ACHN (cell line): ENCODE results near the gene PCGF3.

Source experiments
- DNase-seq: peaks from one replicate; pipeline ENCODE4 v3.0.0-alpha.2; 2015
- in situ Hi-C: cut with HindIII; loops from 2 replicates; pipeline ENCODE4 v1.10.0; 2017; ENCODE audit warnings: low sequenced_read_pairs, low pct_ligation_motif_present, low pct_unique_long_range_greater_than_20kb

Gene PCGF3

GRCh38 chr4:680551-680927, 25.1 kb upstream of the PCGF3 start:
- in situ Hi-C loops, result no loop called here
- DNase-seq, result no peak

- DNase-seq, result no peak
- in situ Hi-C loops, result no loop called here
Observed at GRCh38 chr4:680928-681645, 24.5 kb upstream of the PCGF3 start.

DNA sequence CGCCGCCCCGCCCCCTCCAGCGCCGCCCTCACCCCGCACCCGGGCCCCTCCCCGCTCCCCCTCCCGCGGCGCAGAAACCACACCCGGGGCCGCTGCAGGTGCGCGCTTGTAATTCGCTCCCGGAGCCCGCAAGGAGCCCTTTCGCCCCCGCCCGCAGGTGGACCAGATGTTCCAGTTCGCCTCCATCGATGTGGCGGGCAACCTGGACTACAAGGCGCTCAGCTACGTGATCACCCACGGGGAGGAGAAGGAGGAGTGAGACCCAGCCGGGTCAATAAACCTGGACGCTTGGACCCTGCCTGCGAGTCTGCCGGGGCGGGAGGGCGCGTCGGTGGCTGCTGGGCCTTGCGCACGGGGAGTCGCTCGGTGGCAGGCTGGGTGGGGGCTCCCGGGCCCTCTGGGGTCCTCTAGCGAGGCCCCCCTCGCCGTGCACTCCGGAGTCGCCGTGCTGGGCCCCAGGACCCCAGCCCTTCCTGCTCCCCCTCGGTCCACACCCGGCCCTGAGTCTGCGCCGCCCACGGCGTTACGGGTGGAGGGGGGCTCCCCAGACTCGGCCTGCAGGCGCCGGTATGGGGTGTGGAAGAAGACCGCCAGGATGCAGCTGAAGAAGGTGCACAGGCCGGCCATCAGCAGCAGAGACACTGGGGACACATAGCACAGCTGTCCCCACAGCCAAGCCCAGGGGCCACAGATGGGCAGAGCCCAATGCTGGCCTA, 23.7 kb upstream of the PCGF3 start:
- in situ Hi-C loops, result no loop called here
- no peak for DNase-seq

- in situ Hi-C loops, result no loop called here
- no peak for DNase-seq
Observed at GRCh38 chr4:682490-683172, 23.0 kb upstream of the PCGF3 start.

DNA sequence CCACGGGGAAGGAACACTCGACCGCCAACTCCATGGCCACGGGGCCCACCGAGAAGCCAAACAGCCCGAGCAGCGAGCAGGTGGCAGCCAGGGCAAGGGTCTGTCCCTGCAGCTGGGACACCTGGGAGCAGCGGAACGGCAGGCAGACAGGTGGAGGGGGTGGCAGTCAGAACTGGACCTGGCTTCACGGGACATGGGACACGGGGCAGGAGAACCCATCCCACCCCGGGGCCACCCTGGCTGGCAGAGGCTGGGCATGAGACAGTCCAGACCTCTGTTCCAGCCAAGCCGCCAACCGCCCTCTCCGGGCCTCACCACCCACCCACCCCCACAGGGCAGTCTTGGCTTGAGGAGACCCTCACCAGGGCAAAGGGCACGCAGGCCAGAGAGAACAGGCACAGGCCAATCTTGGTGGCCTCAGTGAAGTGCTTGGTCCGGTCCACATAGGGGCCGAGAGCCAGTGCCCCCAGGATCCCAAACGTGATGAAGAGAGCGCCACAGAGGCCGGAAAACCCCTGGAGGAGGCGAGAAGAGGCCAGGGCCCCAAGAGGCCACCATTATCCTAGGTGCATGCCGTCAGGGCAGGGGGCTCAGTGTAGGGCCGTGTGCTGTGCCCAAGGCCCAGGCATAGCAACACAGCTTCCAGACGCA, 22.3 kb upstream of the PCGF3 start:
- in situ Hi-C loops, result no loop called here
- no peak for DNase-seq

- peak; percentile 60 for DNase-seq
- in situ Hi-C loops, result no loop called here
Observed at GRCh38 chr4:683982-684622, 21.5 kb upstream of the PCGF3 start.

- no peak for DNase-seq
Observed at GRCh38 chr4:684623-685327, 20.9 kb upstream of the PCGF3 start.

DNA sequence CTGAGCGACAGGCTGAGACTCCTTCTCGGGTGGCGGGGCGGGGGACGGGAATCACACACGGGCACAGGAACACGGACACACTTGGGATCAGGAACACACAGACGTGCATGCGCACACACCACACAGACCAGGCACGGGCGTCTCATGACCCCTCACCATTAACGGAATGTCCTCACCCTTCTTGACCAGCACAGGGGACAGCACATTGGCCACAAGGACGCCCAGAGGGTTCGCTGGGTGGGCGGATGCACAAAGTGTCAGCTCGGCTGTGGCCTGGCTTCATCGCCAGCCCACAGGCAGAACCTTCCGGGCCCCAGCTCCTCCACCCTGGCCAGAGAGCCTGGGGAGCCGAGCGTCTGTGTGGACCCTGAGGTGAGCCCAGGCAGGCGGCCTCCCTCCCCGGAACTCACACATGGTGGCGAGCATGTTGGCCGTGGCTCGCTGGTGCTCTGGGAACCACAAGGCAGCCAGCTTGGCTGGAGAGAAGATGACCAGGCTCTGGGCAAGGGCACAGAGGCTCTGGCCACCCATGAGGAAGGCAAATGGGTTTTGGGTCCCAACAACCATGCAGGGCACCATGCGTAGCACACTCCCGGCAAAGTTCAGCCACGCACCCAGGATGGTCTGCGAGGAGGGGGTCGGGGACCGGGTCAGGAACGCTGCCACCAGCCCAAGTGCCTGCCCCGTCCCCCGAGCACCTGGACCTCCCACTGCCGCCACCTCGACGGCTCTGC, 19.8 kb upstream of the PCGF3 start:
- DNase-seq, result no peak
- in situ Hi-C loops, result no loop called here

More at GRCh38 chr4:684623-685327, 20.9 kb upstream of the PCGF3 start:
- in situ Hi-C loops, result no loop called here

DNA sequence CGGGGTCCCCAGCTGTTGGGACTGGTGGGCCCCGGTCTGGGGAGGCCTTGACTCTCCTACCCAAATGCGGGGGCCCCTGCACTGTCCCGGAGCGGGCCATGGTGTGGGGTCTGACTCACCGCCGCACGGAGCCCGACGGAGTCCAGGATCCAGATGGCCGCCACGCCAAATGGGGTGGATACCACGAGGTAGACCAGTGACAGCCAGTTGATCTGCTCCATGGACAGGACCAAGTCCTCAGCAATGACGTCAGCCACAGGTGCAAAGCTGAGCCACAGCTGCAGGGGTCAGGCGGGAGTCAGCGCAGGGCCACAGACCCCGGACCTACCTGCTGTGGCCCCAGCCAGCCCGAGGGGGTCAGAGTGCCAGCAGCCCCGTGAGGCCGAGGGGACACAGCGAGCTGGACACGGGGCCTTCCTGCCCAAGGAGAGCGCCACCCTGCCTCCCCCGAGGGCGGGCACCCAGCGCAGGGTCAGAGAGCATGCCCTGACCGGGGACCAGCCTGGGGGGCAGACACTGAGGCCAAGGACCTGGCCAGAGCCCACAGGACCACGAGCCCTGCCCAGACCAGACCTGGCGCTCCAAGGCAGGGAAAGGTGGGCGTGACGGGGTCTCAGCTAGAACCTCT, 19.1 kb upstream of the PCGF3 start:
- no peak for DNase-seq
- in situ Hi-C loops, result no loop called here

GRCh38 chr4:687048-687970, 18.3 kb upstream of the PCGF3 start:
- DNase-seq, result peak; percentile 87
- in situ Hi-C loops, result no loop called here

GRCh38 chr4:687971-688853, 17.4 kb upstream of the PCGF3 start:
- DNase-seq, result peak; percentile 22
- in situ Hi-C loops, result no loop called here

GRCh38 chr4:688854-689681, 16.6 kb upstream of the PCGF3 start, which contains the start of gene SLC49A3:
Gene SLC49A3 (minus strand): TSS chr4:689151. CDS start chr4:689127, 24 bp downstream.
- DNase-seq, result peak; percentile 23
- in situ Hi-C loops, result no loop called here

DNA sequence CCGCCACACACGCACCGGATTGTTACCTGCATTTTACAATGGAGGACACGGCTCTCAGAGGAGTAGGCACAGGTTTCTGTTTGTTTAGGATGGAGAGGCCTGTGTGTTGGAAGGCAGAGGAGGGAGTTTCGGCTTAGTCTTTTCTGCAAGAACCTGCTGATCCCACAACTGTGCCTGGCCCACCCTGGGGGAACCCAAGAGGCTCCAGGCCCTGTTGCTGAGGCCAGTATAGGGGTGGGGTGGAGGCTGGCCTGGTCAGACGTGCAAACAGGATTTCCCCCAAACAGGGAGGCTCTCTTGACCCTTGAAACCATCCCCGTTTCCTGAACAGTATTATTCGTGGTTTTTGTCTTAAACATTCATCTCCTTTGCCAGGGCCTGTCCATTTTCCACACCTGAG, 15.9 kb upstream of the PCGF3 start:
- in situ Hi-C loops, result no loop called here
- no peak for DNase-seq

DNA sequence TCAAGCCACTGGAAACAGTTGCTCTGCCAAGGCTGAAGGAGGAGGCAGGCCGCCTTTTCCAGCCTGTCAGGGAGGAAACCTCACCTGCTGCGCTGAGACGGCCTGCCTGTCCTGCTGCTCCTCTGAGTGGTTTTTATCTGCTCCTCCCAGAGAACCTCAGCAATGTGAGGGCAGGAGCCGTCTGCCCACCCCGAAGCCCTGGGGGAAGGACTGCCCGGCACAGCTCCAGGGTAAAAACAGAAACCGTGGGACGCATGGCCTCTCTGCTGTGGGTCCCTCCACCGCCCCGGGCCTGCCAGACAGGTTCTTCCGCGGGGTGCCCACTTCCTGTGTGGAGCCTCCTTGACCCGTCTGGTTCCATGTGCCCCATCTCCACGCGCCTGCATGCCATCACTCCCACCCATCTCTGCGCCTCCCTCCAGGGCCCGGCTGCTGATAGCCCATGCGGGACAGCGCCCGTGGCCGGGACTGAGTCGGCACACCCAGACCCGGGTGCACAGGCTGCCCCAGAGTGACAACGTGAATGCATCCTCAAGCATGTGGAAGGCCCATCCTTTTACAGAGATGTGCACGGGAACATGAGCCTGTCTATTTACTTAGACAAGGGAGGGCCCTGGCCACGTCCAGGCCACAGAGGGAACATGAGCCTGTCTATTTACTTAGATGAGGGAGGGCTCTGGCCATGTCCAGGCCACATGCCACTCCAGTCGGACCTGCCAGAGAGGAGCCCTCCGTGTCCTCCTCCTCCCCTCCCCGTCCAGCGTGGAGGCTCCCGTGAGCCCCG, 12.7 kb upstream of the PCGF3 start:
- DNase-seq, result no peak
- in situ Hi-C loops, result no loop called here
